CD8-positive, alpha-beta memory T cell (primary cell): ENCODE measurements around the gene ANKRD49. TPM values are rescaled to one million over a fixed set of nuclear protein-coding genes. Genes with fewer than 3 reads are reported as not detected.
A peak's percentile ranks its signal among the peaks of the same experiment; 100 is the strongest.

ENCODE experiments used
- CTCF ChIA-PET: fragments of 350-600 bp; sonication (Branson Sonifier 250); formaldehyde crosslinking; loops from one replicate; lab custom pipeline; 2021; ENCODE audit warnings: antibody characterized with exemption; lab: Charles Lee
- POLR2A ChIA-PET: fragments of 350-600 bp; sonication (Branson Sonifier 250); formaldehyde crosslinking; loops from one replicate; lab custom pipeline; 2021; ENCODE audit warnings: antibody characterized with exemption; lab: Charles Lee
- DNase-seq, 5 donors: peaks; one replicate each; pipeline versions ENCODE4 v3.0.0 to v3.0.0-alpha.2; 2020 to 2022; ENCODE audit warnings: mixed read lengths in 1 of 5
- H3K27ac ChIP-seq: one replicate; pipeline ENCODE4 v1.7.0; 2013; ENCODE audit warnings: low read depth, mild to moderate bottlenecking, low read length, moderate library complexity
- H3K27me3 ChIP-seq: 2 replicates; pipeline ENCODE4 v1.7.0; 2013; ENCODE audit warnings: low read length, mild to moderate bottlenecking; ENCODE audit not compliant: insufficient read depth, poor library complexity, severe bottlenecking
- H3K36me3 ChIP-seq: 2 replicates; pipeline ENCODE4 v1.7.0; 2013; ENCODE audit warnings: mild to moderate bottlenecking, low read length, moderate library complexity; ENCODE audit not compliant: insufficient read depth
- H3K4me1 ChIP-seq: 2 replicates; pipeline ENCODE4 v1.7.0; 2013; ENCODE audit warnings: mild to moderate bottlenecking, low read length, moderate library complexity; ENCODE audit not compliant: insufficient read depth
- H3K4me3 ChIP-seq: 2 replicates; pipeline ENCODE4 v1.7.0; 2013; ENCODE audit warnings: mild to moderate bottlenecking, low read length
- H3K9me3 ChIP-seq: 2 replicates; pipeline ENCODE4 v1.7.0; 2013; ENCODE audit warnings: mild to moderate bottlenecking, low read length
- H3K27ac Mint-ChIP-seq, 8 donors: one replicate each; pipeline ENCODE4 v1.8.0; 2020 to 2021; ENCODE audit warnings: mixed read lengths in 8 of 8, mild to moderate bottlenecking in 6 of 8, inconsistent platforms in 3 of 8, moderate library complexity in 3 of 8
- H3K27me3 Mint-ChIP-seq, 2 donors: one replicate each; pipeline ENCODE4 v1.8.0; 2020 to 2021; ENCODE audit warnings: mixed read lengths in 2 of 2, mild to moderate bottlenecking in 1 of 2, moderate library complexity in 1 of 2
- H3K36me3 Mint-ChIP-seq, 3 donors: one replicate each; pipeline ENCODE4 v1.8.0; 2020 to 2021; ENCODE audit warnings: mixed read lengths in 3 of 3, inconsistent platforms in 1 of 3, mild to moderate bottlenecking in 1 of 3
- H3K4me1 Mint-ChIP-seq, 3 donors: one replicate each; pipeline ENCODE4 v1.8.0; 2020 to 2021; ENCODE audit warnings: mixed read lengths in 3 of 3, inconsistent platforms in 1 of 3, mild to moderate bottlenecking in 1 of 3
- H3K4me3 Mint-ChIP-seq, 7 donors: one replicate each; pipeline ENCODE4 v1.8.0; 2020 to 2021; ENCODE audit warnings: mixed read lengths in 7 of 7, mild to moderate bottlenecking in 6 of 7, moderate library complexity in 4 of 7, inconsistent platforms in 2 of 7
- H3K9me3 Mint-ChIP-seq, 5 donors: one replicate each; pipeline ENCODE4 v1.8.0; 2020 to 2022; ENCODE audit warnings: mixed read lengths in 5 of 5, mild to moderate bottlenecking in 3 of 5, moderate library complexity in 2 of 5, inconsistent platforms in 1 of 5
- polyA plus RNA-seq: library from polyadenylated mRNA; unstranded; fragments of 300-500 nt; fragmentation: Illumina TruSeq; gene quantifications from one replicate; pipeline ENCODE4 v1.2.3, GENCODE V29; 2021
- total RNA-seq, 2 experiments: library from RNA; stranded (reverse); gene quantifications; one replicate each; pipeline ENCODE4 v1.2.3, GENCODE V29; 2021

Gene ANKRD49
- total and polyA plus RNA-seq, 3 experiments from 2014 or later = 21.6 to 28.3 (median 25.9) TPM

DNA sequence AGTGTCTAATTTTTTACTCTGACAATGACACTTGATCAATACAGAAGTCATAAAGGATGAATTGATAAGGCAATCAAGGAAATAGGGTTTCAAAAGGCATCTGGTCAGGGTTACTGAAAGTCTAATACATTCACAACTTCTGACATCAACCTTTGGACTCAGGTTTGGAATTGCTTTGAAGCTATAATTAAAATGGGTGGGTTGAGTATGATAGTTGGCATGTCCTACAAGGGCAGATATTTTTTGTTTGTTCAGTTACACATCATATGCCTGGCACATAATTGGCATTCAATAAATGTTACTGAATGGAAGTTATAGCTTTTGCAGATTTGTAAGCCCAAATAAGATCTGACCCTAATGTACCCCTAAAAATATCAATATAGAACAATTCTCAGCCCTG lies 42.6 kb downstream of the ANKRD49 start:
- no peak overlapping the region for H3K27ac ChIP-seq
- ChIA-PET POLR2A (no interaction called here), CTCF (no interaction called here)
- H3K27ac Mint-ChIP-seq = no peak overlapping the region
- no peak overlapping the region for H3K4me3 ChIP-seq
- no peak overlapping the region for H3K4me3 Mint-ChIP-seq
- no peaks in the 10 kb centered on the region for H3K36me3 ChIP-seq
- no peaks in the 10 kb centered on the region for H3K9me3 ChIP-seq
- no peaks in the 10 kb centered on the region for H3K4me1 ChIP-seq
- H3K27me3 ChIP-seq = no peaks in the 10 kb centered on the region
- no peaks in the 10 kb centered on the region for H3K36me3 Mint-ChIP-seq
- H3K27me3 Mint-ChIP-seq = peaks cover 7 to 55% of the 10 kb centered on the region in 2 donors
- no peak for DNase-seq
- H3K4me1 Mint-ChIP-seq = no peaks in the 10 kb centered on the region
- H3K9me3 Mint-ChIP-seq = no peaks in the 10 kb centered on the region

DNA sequence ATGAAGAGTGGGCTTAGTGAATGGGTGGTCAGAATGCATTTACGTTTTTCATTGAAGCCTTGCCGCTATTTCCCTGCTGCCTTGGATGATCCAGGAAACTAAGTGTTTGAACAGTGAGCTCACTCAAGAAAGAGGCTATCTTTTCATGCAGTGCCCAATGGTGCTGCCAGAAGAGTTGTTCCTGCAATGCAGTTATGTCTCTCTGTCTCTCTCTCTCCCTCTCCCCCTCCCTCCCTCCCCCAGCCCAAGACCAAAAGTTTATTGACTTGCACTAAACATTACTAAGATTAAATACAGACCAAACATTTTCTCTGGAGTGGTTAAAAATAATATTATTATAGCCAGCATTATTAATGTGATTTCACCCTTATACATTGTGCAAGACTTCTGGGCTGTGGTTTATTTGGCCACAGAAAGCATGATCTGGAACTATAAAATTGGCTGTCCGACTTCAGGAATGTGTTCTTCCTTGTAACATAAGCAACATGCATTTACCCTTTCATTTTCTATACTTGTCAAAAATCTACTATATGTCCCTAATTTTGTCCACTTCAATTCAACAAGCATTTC lies 43.3 kb downstream of the ANKRD49 start:
- no peak overlapping the region for H3K27ac Mint-ChIP-seq
- Histone ChIP-seq H3K4me1 (no peaks in the 10 kb centered on the region), H3K27me3 (no peaks in the 10 kb centered on the region), H3K9me3 (no peaks in the 10 kb centered on the region), H3K4me3 (no peak overlapping the region), H3K36me3 (no peaks in the 10 kb centered on the region), H3K27ac (no peak overlapping the region)
- H3K9me3 Mint-ChIP-seq = no peaks in the 10 kb centered on the region
- ChIA-PET POLR2A (no interaction called here), CTCF (no interaction called here)
- H3K27me3 Mint-ChIP-seq = peaks cover 7 to 50% of the 10 kb centered on the region in 2 donors
- no peak overlapping the region for H3K4me3 Mint-ChIP-seq
- H3K36me3 Mint-ChIP-seq = no peaks in the 10 kb centered on the region
- H3K4me1 Mint-ChIP-seq = no peaks in the 10 kb centered on the region
- no peak for DNase-seq

DNA sequence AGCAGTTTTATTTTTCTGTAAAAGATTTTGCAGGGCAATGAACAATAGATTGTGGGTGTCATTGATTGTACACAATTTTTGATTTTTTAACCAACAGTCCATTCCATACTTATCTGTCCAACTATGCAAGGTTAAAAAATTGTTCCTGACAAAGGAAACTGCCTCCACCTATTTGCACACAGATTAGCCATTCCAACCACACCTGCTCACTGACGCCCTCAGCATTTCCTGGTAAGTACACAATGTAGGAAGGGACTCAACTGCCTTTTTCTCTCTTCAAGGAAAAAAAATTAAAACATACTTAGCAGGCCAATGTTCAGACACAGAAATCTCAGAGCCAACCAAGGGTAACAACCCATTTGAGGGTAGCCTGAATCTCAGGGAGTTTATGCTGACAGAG lies 45.6 kb downstream of the ANKRD49 start:
- CTCF ChIA-PET = no interaction called here
- peaks cover 0 to 4% (median 0%) of the 10 kb centered on the region in 3 donors for H3K36me3 Mint-ChIP-seq
- H3K4me3 Mint-ChIP-seq = no peak overlapping the region
- H3K36me3 ChIP-seq = no peaks in the 10 kb centered on the region
- H3K4me1 ChIP-seq = peaks cover 6% of the 10 kb centered on the region
- H3K9me3 Mint-ChIP-seq = no peaks in the 10 kb centered on the region
- H3K4me1 Mint-ChIP-seq = peaks cover 9 to 12% (median 11%) of the 10 kb centered on the region in 3 donors
- H3K27me3 ChIP-seq = no peaks in the 10 kb centered on the region
- H3K27me3 Mint-ChIP-seq = peaks cover 11 to 37% of the 10 kb centered on the region in 2 donors
- POLR2A ChIA-PET = no interaction called here
- no peak overlapping the region for H3K4me3 ChIP-seq
- H3K27ac Mint-ChIP-seq = no peak overlapping the region
- H3K9me3 ChIP-seq = no peaks in the 10 kb centered on the region
- DNase-seq = no peak
- H3K27ac ChIP-seq = no peak overlapping the region

DNA sequence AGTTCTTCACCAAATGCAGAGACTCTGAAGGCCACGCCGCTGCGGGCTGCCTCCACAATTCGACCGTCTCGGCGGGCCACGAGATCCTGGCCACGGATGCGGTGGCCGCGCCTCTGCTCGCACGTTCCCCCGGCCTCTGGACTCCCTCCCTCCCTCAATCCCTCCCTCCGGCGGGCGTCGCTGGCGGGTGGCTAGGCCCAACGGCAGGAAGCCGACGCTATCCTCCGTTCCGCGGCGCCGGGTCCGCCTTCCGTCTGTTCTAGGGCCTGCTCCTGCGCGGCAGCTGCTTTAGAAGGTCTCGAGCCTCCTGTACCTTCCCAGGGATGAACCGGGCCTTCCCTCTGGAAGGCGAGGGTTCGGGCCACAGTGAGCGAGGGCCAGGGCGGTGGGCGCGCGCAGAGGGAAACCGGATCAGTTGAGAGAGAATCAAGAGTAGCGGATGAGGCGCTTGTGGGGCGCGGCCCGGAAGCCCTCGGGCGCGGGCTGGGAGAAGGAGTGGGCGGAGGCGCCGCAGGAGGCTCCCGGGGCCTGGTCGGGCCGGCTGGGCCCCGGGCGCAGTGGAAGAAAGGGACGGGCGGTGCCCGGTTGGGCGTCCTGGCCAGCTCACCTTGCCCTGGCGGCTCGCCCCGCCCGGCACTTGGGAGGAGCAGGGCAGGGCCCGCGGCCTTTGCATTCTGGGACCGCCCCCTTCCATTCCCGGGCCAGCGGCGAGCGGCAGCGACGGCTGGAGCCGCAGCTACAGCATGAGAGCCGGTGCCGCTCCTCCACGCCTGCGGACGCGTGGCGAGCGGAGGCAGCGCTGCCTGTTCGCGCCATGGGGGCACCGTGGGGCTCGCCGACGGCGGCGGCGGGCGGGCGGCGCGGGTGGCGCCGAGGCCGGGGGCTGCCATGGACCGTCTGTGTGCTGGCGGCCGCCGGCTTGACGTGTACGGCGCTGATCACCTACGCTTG lies 50.2 kb downstream of the ANKRD49 start, which contains the start of gene FUT4:
Gene FUT4, plus strand, starts transcription at position 227 of the 951 bp plus-strand sequence. Its CDS starts 213 bp downstream, at position 440.
- DNase-seq = peak; percentile 56 to 80 (median 69)
- Histone ChIP-seq H3K27ac (peak within 1 kb of the TSS; percentile 85), H3K27me3 (no peaks in the 10 kb centered on the region), H3K4me1 (peaks cover 38% of the 10 kb centered on the region), H3K4me3 (peak within 1 kb of the TSS; percentile 68), H3K9me3 (no peaks in the 10 kb centered on the region), H3K36me3 (no peaks in the 10 kb centered on the region)
- peaks cover 37 to 46% (median 42%) of the 10 kb centered on the region in 3 donors for H3K4me1 Mint-ChIP-seq
- H3K36me3 Mint-ChIP-seq = peaks cover 0 to 9% (median 2%) of the 10 kb centered on the region in 3 donors
- H3K9me3 Mint-ChIP-seq = no peaks in the 10 kb centered on the region
- H3K27me3 Mint-ChIP-seq = peaks cover 6 to 7% of the 10 kb centered on the region in 2 donors
- H3K27ac Mint-ChIP-seq = peak within 1 kb of the TSS; percentile 84 to 100 (median 98)
- H3K4me3 Mint-ChIP-seq = peak within 1 kb of the TSS; percentile 91 to 100 (median 99)
- ChIA-PET POLR2A (interaction anchor here (1.0 to 1.7 kb wide), 2 partner anchors 429 to 802 kb away, joined by 3 to 4 read pairs; partner anchors contain the start of genes C11orf54, CWC15, KDM4D and TAF1D), CTCF (no interaction called here)

DNA sequence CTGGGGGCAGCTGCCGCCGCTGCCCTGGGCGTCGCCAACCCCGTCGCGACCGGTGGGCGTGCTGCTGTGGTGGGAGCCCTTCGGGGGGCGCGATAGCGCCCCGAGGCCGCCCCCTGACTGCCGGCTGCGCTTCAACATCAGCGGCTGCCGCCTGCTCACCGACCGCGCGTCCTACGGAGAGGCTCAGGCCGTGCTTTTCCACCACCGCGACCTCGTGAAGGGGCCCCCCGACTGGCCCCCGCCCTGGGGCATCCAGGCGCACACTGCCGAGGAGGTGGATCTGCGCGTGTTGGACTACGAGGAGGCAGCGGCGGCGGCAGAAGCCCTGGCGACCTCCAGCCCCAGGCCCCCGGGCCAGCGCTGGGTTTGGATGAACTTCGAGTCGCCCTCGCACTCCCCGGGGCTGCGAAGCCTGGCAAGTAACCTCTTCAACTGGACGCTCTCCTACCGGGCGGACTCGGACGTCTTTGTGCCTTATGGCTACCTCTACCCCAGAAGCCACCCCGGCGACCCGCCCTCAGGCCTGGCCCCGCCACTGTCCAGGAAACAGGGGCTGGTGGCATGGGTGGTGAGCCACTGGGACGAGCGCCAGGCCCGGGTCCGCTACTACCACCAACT lies 51.0 kb downstream of the ANKRD49 start:
- H3K4me3 Mint-ChIP-seq = peak overlapping the region in 6 of 7 donors; percentile 50 to 98 (median 82)
- Histone ChIP-seq H3K4me3 (peak overlapping the region; percentile 68), H3K4me1 (peaks cover 38% of the 10 kb centered on the region), H3K27ac (peak overlapping the region; percentile 85), H3K9me3 (no peaks in the 10 kb centered on the region), H3K27me3 (no peaks in the 10 kb centered on the region), H3K36me3 (no peaks in the 10 kb centered on the region)
- H3K9me3 Mint-ChIP-seq = no peaks in the 10 kb centered on the region
- H3K27ac Mint-ChIP-seq = peak overlapping the region in 2 of 8 donors; percentile 66 to 74
- H3K4me1 Mint-ChIP-seq = peaks cover 41 to 53% (median 49%) of the 10 kb centered on the region in 3 donors
- H3K36me3 Mint-ChIP-seq = peaks cover 0 to 9% (median 3%) of the 10 kb centered on the region in 3 donors
- DNase-seq = peak in 2 of 5 donors; percentile 2 to 55
- ChIA-PET CTCF (no interaction called here), POLR2A (interaction anchor here (1.0 to 1.7 kb wide), 2 partner anchors 429 to 803 kb away, joined by 3 to 4 read pairs; partner anchors contain the start of genes C11orf54, CWC15, KDM4D and TAF1D)
- peaks cover 1 to 6% of the 10 kb centered on the region in 2 donors for H3K27me3 Mint-ChIP-seq

DNA sequence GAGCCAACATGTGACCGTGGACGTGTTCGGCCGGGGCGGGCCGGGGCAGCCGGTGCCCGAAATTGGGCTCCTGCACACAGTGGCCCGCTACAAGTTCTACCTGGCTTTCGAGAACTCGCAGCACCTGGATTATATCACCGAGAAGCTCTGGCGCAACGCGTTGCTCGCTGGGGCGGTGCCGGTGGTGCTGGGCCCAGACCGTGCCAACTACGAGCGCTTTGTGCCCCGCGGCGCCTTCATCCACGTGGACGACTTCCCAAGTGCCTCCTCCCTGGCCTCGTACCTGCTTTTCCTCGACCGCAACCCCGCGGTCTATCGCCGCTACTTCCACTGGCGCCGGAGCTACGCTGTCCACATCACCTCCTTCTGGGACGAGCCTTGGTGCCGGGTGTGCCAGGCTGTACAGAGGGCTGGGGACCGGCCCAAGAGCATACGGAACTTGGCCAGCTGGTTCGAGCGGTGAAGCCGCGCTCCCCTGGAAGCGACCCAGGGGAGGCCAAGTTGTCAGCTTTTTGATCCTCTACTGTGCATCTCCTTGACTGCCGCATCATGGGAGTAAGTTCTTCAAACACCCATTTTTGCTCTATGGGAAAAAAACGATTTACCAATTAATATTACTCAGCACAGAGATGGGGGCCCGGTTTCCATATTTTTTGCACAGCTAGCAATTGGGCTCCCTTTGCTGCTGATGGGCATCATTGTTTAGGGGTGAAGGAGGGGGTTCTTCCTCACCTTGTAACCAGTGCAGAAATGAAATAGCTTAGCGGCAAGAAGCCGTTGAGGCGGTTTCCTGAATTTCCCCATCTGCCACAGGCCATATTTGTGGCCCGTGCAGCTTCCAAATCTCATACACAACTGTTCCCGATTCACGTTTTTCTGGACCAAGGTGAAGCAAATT lies 51.7 kb downstream of the ANKRD49 start:
- ChIA-PET CTCF (no interaction called here), POLR2A (no interaction called here)
- Histone ChIP-seq H3K27ac (no peak overlapping the region), H3K9me3 (no peaks in the 10 kb centered on the region), H3K4me1 (peaks cover 38% of the 10 kb centered on the region), H3K27me3 (no peaks in the 10 kb centered on the region), H3K36me3 (no peaks in the 10 kb centered on the region), H3K4me3 (no peak overlapping the region)
- peak overlapping the region; percentile 50 to 85 (median 81) for H3K4me3 Mint-ChIP-seq
- peak overlapping the region; percentile 21 to 89 (median 68) for H3K27ac Mint-ChIP-seq
- peaks cover 43 to 57% (median 56%) of the 10 kb centered on the region in 3 donors for H3K4me1 Mint-ChIP-seq
- no peak for DNase-seq
- H3K9me3 Mint-ChIP-seq = no peaks in the 10 kb centered on the region
- peaks cover 0 to 9% (median 3%) of the 10 kb centered on the region in 3 donors for H3K36me3 Mint-ChIP-seq
- peaks cover 0 to 6% of the 10 kb centered on the region in 2 donors for H3K27me3 Mint-ChIP-seq

DNA sequence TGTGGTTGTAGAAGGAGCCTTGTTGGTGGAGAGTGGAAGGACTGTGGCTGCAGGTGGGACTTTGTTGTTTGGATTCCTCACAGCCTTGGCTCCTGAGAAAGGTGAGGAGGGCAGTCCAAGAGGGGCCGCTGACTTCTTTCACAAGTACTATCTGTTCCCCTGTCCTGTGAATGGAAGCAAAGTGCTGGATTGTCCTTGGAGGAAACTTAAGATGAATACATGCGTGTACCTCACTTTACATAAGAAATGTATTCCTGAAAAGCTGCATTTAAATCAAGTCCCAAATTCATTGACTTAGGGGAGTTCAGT lies 52.3 kb downstream of the ANKRD49 start:
- ChIA-PET CTCF (interaction anchor here (0.9 kb wide), 1 partner anchor 26 kb away, joined by 3 read pairs; no protein-coding TSS in a partner anchor), POLR2A (no interaction called here)
- H3K4me3 ChIP-seq = no peak overlapping the region
- H3K9me3 ChIP-seq = no peaks in the 10 kb centered on the region
- no peaks in the 10 kb centered on the region for H3K36me3 ChIP-seq
- peaks cover 45 to 61% (median 56%) of the 10 kb centered on the region in 3 donors for H3K4me1 Mint-ChIP-seq
- H3K36me3 Mint-ChIP-seq = peaks cover 0 to 9% (median 3%) of the 10 kb centered on the region in 3 donors
- H3K27me3 ChIP-seq = no peaks in the 10 kb centered on the region
- no peaks in the 10 kb centered on the region for H3K9me3 Mint-ChIP-seq
- H3K4me3 Mint-ChIP-seq = peak overlapping the region; percentile 50 to 85 (median 81)
- H3K4me1 ChIP-seq = peaks cover 38% of the 10 kb centered on the region
- H3K27ac ChIP-seq = no peak overlapping the region
- H3K27ac Mint-ChIP-seq = peak overlapping the region in 6 of 8 donors; percentile 36 to 79 (median 60)
- H3K27me3 Mint-ChIP-seq = peaks cover 0 to 6% of the 10 kb centered on the region in 2 donors
- DNase-seq = no peak
